ENCODE results near the gene EBF4.
"Not testable (repeated sequence)": the region's sequence is repeated elsewhere in the genome, so short reads cannot be mapped to it uniquely, and the experiment has no call there.

GRCh38 chr20:2684817-2685216 lies 7.8 kb upstream of the EBF4 start:
- TF ChIP-seq POLR2AphosphoS5 (IDR thresholded peaks at IDR 0.05); REST (IDR thresholded peaks at IDR 0.05; ENCODE audit: borderline replicate concordance); MXI1 (conservative IDR thresholded peaks at IDR 0.05; ENCODE audit: poor library complexity, severe bottlenecking); EZH2 (IDR thresholded peaks at IDR 0.05; ENCODE audit: borderline replicate concordance, insufficient read depth, low read length, poor library complexity, severe bottlenecking); TAF1 (IDR thresholded peaks at IDR 0.05; ENCODE audit: low read depth): not testable (repeated sequence)
- TF ChIP-seq, protein P1, sequence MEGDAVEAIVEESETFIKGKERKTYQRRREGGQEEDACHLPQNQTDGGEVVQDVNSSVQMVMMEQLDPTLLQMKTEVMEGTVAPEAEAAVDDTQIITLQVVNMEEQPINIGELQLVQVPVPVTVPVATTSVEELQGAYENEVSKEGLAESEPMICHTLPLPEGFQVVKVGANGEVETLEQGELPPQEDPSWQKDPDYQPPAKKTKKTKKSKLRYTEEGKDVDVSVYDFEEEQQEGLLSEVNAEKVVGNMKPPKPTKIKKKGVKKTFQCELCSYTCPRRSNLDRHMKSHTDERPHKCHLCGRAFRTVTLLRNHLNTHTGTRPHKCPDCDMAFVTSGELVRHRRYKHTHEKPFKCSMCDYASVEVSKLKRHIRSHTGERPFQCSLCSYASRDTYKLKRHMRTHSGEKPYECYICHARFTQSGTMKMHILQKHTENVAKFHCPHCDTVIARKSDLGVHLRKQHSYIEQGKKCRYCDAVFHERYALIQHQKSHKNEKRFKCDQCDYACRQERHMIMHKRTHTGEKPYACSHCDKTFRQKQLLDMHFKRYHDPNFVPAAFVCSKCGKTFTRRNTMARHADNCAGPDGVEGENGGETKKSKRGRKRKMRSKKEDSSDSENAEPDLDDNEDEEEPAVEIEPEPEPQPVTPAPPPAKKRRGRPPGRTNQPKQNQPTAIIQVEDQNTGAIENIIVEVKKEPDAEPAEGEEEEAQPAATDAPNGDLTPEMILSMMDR (IDR thresholded peaks at IDR 0.05; ENCODE audit: poor library complexity, severe bottlenecking): not testable (repeated sequence)

All from neural cell (in vitro differentiated cells).